Stromal cell of bone marrow (primary cell): Measurements from ENCODE around the gene TBC1D20.

Source experiments
- DNase-seq: peaks from one replicate; pipeline ENCODE4 v3.0.0-alpha.2; 2012; ENCODE audit warnings: low read depth

TBC1D20 gene

DNA sequence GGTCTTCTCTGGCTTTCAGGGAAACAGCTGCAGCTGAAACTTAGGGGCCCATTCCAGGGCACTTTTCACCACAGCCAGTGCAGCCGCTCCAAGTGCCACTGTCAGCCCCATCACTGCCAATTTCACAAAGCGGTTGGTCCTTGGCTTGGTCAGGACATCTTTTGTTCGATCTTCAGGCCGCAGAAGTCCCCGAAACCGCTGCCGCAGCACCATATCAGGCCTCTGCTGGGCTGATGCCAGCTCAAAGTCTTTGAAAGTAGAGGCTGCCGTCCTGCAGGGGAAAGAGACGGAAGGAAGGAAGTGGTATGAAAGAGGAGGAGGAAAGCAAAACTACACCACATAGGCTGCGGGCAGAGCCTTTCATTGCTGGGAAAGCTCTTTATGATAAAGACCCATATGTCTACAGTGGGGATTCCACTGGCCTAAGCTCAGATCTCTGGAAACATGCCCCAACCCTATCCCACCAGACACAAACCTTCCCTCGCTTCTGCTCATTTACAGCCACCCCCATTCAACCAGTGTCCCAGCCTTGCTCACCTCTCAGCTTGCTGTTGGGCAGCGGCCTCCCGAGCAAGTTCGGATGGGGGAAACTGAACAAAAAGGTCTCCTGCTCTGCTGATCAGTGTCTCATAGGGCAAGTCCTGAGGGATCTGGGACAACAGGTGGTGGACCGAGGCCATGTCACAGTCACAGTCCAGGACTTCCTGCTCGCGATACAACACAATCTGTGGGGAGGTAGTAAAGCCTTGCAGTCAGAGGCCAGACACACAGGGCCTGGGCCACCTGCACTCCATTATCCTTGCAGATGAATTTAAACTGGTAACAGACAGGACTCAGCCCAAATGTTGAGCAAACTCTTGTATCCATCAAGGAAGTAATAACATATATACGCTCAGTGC, 23.5 kb downstream of the TBC1D20 start:
- DNase-seq, result no peak

DNA sequence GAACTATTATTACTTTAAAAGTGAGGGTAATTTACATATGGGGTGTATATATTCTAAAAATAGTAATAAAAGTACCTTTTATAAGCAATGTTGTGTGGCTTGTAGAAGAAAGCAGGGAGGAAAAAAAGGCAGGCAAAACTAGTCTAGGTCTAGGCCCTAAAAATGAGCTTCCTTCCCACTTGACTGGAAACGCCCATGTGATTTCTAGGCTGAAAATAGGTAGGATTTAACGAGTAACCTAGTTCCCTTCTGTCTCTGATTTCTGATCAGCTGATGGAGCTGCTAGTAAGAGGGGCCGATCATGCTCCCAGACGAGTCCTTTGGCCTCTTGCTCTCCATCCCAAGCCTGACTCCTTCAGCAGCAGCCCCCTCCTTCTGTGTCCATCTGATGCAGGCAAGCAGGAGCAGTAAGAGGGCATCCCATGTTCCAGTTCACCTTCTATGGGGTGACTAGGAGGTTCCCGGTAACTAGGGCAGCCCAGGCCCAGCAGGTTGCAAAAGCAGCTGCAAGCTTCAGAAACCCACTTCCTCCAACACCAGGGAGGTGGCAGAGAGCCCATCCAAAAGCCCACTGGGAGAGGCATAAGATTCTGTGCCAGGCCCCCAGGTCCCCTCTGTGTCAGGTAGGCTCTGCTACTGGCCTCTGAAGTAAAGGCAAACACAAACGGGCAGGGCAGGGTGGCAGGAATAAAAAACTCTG, 24.4 kb downstream of the TBC1D20 start:
- DNase-seq, result no peak

DNA sequence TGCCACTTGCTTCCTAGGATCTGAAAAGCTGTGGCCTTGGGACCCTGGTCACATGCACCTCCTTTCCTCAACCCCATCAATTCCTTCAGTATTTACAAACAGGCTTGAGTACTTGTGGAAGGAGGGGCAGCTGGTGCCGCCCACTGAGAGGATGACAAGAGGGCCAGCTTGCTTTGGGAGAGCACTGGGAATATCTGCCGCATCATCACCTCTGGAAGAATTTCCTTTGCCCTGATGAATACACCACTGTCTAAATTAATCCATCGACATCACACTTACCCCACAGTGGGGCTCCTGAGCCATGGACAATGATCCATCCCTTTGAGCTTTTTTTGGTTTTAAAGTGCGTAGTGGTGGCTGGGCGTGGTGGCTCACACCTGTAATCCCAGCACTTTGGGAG, 25.9 kb downstream of the TBC1D20 start:
- no peak for DNase-seq

DNA sequence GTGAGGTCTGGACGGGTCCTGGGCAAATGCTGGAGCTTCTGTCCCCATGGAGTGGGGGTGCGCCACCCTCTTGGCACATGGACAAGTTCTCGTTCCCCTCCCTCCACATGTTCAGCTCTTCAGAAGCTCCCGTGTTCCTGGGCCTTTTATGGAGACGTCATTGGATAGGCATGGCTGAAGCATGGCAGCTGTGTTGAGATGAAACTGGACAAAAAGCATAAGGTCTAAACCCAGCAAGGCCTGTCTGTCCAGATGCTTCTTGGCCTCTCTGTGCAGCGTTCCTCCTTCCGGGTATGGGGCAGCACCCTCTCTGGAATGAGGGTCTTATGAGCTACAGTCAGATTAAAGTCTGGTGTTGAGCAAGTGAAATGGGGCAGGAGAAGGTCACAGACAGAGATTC, 26.8 kb downstream of the TBC1D20 start:
- no peak for DNase-seq

DNA sequence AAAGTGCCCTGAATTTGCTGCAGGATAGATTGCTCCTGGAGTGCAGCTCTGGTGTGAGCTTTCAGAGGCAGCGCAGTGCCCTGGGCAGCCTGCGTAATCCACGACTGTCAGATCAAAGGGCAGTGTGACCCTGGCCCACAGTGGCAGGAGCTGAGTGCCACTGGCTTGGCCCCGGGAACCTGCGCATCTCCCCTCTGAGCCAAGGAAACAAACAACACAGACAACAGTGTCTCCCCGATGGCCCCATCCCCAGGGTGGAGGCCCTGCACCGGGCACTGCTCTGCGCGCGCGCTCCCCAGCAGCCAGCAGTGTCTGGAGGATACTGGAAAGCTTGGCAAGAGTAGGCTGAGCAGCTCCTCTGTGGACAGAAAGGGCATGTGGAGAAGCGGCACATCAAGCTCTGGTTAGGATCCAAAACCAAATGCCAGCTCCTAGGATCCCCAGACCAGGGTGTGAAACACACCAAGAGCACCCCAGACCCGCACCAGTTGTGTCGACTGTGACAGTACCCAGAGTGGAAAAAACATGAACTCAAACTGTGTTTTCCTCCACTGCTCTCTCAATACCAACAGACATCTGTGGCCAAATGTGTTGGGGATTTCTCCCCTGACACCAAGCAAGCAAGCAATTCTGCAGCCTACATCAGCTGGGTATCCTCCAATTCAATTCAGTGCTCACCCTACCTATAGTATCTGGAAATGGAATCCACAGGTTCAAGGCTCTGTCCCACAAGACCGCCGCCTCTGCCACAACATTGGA, 27.5 kb downstream of the TBC1D20 start:
- DNase-seq, result no peak

DNA sequence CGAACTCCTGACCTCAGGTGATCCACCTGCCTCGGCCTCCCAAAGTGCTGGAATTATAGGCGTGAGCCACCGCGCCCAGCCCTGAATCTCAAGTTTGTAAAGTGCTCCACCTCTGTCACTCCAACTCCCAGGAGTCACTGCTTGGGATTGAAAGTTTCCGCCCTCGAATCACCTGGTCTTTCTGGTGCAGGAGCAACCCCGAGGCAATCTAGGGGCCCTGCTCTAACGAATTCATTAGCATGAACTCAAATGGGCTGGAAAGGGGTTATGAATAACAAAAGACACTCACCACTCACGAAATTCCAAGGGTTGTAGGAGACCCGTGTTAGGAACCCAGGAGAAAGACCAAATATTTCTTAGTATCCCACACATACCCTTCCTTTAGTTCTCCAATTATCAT, 28.1 kb downstream of the TBC1D20 start:
- DNase-seq, result no peak

DNA sequence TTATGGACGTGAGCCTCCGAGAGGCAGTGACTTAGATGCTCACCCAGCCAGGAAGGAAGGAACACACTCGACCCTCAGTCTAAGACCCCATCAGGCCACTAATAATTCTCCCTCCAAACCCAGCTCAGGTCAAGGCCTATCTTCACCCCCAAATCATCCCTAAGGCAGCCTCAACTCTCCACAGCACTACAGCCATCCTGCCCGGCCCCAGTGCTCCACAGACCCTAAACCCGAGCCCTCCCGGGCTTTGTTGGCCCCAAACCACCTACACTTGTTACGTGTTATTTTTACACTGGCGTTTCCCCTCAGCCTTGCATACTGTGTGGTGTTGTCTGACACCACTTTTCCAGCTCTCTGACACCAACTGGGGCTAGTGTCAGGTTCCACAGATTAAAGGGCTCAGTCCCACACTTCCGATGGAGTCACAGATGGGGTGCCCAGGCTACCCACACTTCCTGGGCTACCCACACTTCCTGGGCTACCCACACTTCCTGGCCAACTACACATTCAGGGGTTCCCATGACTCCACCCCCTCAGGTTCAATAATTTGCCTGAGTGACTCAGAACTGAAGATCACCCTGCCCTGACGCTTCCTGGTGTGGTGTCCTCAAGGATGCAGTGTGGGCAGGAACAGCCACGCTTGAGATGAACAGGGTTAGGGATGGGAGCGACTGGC, 28.9 kb downstream of the TBC1D20 start:
- DNase-seq, result no peak

DNA sequence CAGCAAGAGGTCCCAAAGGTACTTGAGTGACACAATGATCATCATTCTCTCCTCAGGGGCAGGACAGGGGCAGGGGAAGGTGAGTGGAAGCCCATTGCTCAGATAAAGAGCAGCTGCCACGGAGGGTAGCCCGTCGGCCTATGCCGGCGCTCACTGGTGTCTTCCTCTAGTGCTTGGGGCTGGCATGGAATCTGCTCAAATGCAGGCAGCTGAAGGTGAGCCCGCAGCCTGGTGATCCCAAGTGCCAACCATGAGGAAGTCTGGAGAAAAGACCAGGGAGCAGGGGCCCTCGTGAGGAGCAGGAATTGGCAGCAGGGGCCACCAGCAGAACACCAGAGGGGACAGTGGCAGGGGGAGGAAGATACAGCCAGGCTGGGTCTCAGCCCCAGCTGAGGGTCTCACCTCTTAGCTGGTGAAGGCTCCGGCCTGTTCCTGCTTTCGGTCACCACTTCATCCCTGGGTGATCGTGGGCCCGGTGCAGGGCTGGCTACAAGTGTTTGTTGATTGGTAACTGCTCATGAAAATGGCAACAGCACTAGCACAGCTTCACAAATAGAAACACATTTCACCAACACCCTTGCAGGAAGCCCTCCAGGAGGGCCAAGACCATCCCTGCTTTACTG, 29.5 kb downstream of the TBC1D20 start:
- no peak for DNase-seq

DNA sequence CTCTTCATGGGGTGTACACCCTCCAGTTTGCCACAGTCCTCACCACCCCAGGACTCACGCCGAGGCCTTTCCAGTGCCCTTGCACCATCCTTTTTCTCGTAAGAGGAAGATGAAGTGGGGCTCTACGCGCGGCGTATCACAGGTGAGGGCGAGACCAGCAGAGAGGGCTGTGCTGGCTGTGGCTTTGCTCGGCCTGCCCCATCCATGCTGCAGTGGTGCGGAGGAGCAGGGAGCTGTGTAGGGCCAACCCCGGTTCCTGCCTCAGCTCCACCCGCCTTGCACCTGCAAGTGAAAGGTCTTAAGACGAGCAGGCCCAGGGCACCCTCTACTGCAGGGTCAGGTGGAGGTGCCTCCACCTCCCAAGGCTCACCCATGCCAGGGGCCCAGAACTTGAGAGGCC, 30.1 kb downstream of the TBC1D20 start:
- no peak for DNase-seq

DNA sequence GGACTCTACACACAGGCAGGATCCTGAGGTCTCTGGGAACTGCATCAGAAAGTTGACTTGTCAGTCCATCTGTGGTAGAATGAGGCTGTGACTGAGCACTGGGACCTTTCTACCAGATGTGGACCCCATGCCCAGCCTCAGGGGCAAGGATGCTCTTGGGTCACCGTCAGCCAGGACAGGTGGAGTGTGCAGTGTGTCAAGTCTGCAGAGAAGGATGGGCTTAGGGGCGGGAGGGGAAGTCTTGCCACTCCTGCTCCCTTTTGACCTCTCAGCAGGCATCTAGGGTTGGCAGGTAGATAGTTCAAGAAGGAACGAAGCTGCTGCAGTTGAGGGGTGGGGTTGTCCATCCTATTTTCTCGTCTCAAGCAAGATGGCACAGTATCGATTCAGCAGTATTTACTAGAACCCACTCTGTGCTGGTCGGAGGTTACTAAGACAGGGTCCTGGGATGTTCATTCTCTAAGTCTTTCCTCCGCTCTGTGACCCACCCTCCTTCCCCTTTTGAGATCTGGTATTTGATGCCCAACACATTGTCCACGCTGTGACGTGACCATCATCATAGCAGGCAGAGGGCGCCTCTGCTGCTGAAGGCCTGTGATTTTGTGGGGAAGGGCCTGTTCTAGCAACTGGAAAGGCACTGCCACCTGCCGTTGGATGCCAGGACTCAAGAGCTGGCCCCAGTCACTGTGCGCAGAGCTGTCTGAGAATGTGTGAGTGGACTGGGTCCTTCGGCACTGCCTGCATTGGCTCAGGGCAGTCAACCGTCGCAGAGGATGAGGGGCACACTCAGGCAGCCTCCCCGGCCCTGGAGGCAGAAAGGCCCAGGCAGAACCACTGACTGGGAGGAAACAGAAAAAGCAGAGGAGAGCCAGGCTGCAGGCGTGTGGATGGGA, 31.1 kb downstream of the TBC1D20 start:
- peak; percentile 48 for DNase-seq

DNA sequence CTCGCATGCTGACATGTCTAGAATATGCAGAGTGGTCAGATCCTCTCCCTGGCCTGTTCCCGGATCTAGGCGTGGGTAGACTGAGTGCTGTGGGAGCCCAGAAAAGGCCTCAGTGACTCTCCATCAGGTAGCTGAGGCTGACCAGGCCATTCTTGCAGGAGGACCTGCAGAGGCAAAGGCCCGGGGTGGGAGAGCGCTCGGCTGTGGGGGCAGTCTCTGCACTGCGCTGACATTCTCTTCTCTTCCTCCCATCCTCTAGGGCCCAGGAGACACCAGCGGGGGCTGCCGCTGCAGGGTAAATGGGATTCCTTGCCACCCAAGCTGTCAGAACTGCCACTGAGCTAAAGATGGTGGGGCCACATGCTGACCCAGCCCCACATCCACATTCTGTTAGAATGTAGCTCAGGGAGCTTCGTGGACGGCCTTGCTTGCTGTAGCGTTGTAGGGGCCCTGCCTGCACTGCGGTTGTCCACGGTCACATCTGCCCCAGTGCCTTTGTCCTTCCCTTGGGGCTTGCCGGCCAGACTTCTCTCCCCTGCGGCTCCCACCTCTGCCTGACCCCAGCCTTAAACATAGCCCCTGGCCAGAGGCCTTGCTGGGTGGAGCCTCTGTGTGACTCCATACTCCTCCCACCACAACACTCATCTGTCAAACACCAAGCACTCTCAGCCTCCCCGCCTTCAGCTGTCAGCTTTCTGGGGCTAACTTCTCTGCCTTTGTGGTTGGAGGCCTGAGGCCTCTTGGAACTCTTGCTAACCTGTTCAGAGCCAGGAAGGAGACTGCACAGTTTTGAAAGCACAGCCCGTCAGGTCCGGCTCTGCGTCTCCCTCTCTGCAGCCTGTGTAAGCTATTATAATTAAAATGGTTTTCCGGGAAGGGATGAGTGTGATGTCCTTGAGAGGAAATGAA, 32.0 kb downstream of the TBC1D20 start:
- DNase-seq, result no peak

DNA sequence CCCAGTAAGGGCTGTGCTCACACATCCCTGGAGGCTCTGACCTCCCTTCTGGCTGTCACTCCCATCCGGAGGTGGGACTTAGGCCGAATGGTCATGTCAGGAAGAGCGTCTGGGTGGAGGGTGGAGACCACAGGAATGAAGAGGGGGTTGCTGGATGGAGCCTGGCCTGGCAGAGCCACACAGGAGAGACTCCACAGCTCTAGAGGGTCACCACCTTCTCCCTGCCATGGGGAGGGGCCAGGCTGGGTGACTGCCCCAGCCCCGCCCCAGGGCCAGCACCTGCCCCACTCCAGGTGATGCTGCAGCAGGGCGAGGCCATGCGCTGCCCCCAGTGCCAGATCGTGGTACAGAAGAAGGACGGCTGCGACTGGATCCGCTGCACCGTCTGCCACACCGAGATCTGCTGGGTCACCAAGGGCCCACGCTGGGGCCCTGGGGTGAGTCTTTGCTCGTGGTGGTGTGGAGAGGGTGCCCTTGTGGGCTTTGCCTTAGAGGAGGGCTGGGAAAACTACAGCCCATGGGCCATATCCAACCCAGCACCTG, 33.6 kb downstream of the TBC1D20 start:
- no peak for DNase-seq

DNA sequence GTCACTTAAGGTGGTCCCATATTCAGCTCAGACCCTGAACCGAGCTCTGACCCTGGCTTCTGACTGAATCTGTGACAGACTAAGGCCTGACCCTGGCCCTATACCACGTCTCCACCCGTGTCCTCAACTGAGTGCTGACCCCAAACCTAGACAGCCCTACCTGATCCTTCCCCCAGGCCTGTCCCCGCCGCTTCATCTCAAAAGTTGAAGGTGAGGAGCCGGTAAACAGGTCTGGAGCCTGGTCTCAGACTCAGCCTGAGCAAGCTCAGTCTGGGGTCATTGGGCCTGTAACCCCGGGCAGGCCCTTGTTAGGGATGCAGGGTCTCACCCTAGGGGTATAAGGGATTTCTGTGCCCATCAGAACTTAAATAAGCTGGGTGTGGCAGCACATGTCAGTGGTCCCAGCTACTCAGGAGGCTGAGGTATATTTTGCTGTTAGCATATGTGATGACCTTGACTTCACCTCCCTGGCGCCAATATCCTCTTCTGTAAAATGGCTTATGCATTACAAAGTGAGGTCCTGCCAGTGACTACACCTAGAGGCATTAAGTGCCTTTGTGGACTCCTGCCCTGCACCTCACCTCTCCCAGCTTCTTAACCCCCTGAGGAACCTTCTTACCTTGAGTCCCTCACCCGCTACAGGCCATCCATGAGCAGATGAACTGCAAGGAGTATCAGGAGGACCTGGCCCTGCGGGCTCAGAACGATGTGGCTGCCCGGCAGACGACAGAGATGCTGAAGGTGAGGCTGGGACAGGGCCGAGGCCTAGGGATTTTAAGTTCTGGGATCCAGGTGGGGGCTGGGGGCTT, 34.3 kb downstream of the TBC1D20 start:
- DNase-seq, result no peak

DNA sequence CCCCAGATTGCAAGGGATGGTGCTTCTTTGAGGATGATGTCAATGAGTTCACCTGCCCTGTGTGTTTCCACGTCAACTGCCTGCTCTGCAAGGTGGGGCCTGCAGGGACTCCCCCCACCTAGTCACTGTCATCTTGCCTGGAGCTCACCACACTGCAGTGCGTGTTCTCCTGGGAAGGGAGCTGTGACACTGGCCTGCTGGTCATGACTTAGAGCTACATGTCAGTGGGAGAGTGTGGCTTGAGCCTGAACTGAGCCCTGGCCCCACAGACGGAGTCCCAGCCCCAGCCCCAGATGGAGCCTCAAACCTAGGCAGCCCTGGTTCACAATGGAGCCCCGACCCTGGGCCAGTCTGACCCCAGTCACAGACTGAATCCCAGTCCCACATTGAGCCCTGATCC, 34.9 kb downstream of the TBC1D20 start:
- no peak for DNase-seq

DNA sequence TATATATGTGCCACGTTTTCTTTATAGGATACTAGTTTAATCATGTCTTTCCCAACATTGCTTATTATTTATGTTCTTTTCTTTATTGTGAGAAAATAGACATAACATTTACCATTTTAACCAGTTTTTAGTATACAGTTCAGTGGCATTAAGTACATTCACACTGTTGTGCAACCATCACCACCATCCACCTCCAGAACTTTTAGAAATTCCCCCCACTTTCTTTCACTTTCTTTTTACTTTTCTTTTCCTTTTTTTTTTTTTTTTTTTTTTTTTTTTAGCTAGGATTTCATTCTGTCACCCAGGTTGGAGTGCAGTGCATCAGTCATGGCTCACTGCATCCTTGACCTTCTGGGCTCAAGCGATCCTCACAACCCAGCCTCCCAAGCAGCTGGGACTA, 35.8 kb downstream of the TBC1D20 start:
- no peak for DNase-seq

DNA sequence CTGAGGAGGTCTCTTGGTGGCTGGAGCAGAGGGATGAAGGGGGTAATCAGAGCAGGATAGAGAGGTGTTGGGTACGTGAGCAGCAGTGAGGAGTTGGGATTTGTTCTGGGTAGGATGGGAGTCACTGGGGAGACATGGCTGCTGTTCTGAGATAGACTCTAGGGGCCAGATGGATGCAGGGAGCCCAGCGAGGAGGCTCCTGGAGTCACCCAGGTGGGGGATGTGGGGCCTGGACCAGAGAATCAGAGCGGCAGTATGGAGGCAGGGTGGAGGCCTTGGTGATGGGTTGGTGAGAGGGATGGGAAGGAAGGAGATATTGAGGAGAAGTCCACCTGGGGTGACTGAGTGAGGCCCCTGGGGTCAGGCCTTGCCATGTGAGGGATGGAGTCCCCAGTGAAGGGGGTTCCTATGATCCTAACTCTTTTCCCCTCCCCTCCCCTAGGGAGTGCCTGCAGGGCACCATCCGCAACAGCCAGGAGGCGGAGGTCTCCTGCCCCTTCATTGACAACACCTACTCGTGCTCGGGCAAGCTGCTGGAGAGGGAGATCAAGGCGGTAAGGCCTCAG, 40.6 kb downstream of the TBC1D20 start:
- DNase-seq, result no peak

DNA sequence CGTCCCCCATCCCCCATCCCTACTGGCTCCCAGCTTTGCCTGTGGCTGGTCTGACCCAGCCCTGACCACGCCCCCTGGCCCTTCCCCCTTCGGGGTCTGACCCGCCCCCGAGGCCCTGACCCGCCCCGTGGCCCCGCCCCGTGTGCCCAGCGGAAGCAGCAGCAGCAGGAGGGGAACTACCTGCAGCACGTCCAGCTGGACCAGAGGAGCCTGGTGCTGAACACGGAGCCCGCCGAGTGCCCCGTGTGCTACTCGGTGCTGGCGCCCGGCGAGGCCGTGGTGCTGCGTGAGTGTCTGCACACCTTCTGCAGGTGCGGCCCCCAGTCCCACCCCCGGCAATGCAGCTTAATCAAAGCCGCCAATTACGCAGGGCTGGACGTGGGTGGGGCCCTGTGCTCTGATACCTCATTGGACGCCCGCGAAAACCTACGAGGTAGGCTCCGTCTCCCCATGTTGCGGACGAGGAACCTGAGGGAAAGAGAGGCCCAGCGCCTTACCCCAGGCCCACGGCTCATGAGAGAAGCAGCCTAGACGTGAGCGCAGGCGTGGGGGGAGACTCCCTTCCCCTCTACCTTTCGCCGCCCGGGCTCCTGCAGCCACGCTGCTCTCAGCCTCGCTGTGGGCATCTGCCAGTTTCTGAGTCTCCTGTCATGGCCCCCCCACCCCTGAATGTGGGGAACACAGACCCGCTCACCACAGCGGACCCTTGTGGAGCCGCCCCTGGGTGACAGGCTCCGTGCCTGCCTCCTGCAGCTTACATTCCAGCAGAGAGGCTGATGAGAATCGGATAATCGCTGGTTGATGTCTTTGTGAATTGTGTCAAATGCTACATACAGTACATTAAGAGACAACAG, 41.4 kb downstream of the TBC1D20 start:
- no peak for DNase-seq
